SK-N-SH treated with all-trans-retinoic acid at 6 μM for 48 hours (cell line): ENCODE data around the gene EGFLAM.

Experiments used
- ATAC-seq: fragments of 200-7000 bp; cut with Tn5 transposase; 3 replicates; pipeline ENCODE4 v1.9.1; 2020; ENCODE audit warnings: mild to moderate bottlenecking, moderate library complexity
- ARNTL ChIP-seq: fragments of 450-650 bp; formaldehyde crosslinking; IDR thresholded peaks from 2 replicates; pipeline ENCODE4 v1.5.0; 2020; ENCODE audit warnings: low read depth, mild to moderate bottlenecking, moderate library complexity, borderline replicate concordance
- BACH2 ChIP-seq: fragments of 250-450 bp; sonication (Bioruptor Pico); IDR thresholded peaks from 2 replicates; pipeline ENCODE4 v1.9.0; 2021; ENCODE audit warnings: mild to moderate bottlenecking, borderline replicate concordance
- CREB5 ChIP-seq: fragments of 250-450 bp; sonication (Bioruptor Pico); IDR thresholded peaks from 2 replicates; pipeline ENCODE4 v1.5.1; 2020; ENCODE audit warnings: low read depth, mild to moderate bottlenecking, moderate library complexity
- CSDC2 ChIP-seq: fragments of 250-450 bp; sonication (Bioruptor Pico); IDR thresholded peaks from 2 replicates; pipeline ENCODE4 v1.5.0; 2020; ENCODE audit warnings: mild to moderate bottlenecking, moderate library complexity
- ESRRG ChIP-seq: fragments of 250-450 bp; sonication (Bioruptor Pico); IDR thresholded peaks from 2 replicates; pipeline ENCODE4 v1.6.1; 2021; ENCODE audit warnings: mild to moderate bottlenecking
- GLIS3 ChIP-seq: fragments of 250-450 bp; sonication (Bioruptor Pico); IDR thresholded peaks from 2 replicates; pipeline ENCODE4 v1.5.0; 2020; ENCODE audit warnings: mild to moderate bottlenecking, moderate library complexity
- ISL1 ChIP-seq: fragments of 250-450 bp; sonication (Bioruptor Pico); IDR thresholded peaks from 2 replicates; pipeline ENCODE4 v2.1.2; 2022; ENCODE audit warnings: mild to moderate bottlenecking, moderate library complexity
- OSR1 ChIP-seq: fragments of 250-450 bp; sonication (Bioruptor Pico); IDR thresholded peaks from 2 replicates; pipeline ENCODE4 v1.8.0; 2022; ENCODE audit warnings: moderate library complexity, mild to moderate bottlenecking, inconsistent platforms
- PATZ1 ChIP-seq: fragments of 250-450 bp; sonication (Bioruptor Pico); IDR thresholded peaks from 2 replicates; pipeline ENCODE4 v1.8.0; 2020; ENCODE audit warnings: mild to moderate bottlenecking, moderate library complexity, borderline replicate concordance
- POU6F1 ChIP-seq: fragments of 250-450 bp; sonication (Bioruptor Pico); IDR thresholded peaks from 2 replicates; pipeline ENCODE4 v1.8.0; 2021; ENCODE audit warnings: low read depth, mild to moderate bottlenecking, moderate library complexity, borderline replicate concordance
- PPARA ChIP-seq: fragments of 250-450 bp; sonication (Bioruptor Pico); IDR thresholded peaks from 2 replicates; pipeline ENCODE4 v1.5.0; 2020; ENCODE audit warnings: mild to moderate bottlenecking, borderline replicate concordance
- RARB ChIP-seq: fragments of 250-450 bp; sonication (Bioruptor Pico); IDR thresholded peaks from 2 replicates; pipeline ENCODE4 v1.8.0; 2021; ENCODE audit warnings: mild to moderate bottlenecking, moderate library complexity
- SNAI2 ChIP-seq: fragments of 250-450 bp; sonication (Bioruptor Pico); IDR thresholded peaks from 2 replicates; pipeline ENCODE4 v1.5.0; 2020; ENCODE audit warnings: mild to moderate bottlenecking, moderate library complexity
- TCF4 ChIP-seq: fragments of 250-450 bp; sonication (Bioruptor Pico); IDR thresholded peaks from 2 replicates; pipeline ENCODE4 v1.8.0; 2021; ENCODE audit warnings: mild to moderate bottlenecking, moderate library complexity, borderline replicate concordance
- TSHZ2 ChIP-seq: fragments of 250-450 bp; sonication (Bioruptor Pico); IDR thresholded peaks from 2 replicates; pipeline ENCODE4 v1.5.0; 2020; ENCODE audit warnings: mild to moderate bottlenecking, moderate library complexity
- ZC3H10 ChIP-seq: fragments of 250-450 bp; sonication (Bioruptor Pico); IDR thresholded peaks from 2 replicates; pipeline ENCODE4 v1.5.1; 2021; ENCODE audit warnings: mild to moderate bottlenecking, moderate library complexity
- ZFP3 ChIP-seq: fragments of 250-450 bp; sonication (Bioruptor Pico); IDR thresholded peaks from 2 replicates; pipeline ENCODE4 v1.5.0; 2020; ENCODE audit warnings: mild to moderate bottlenecking, moderate library complexity
- ZFP30 ChIP-seq: fragments of 450-650 bp; formaldehyde crosslinking; IDR thresholded peaks from 2 replicates; pipeline ENCODE4 v1.5.0; 2022; ENCODE audit warnings: mild to moderate bottlenecking, moderate library complexity
- ZNF565 ChIP-seq: fragments of 450-650 bp; formaldehyde crosslinking; conservative IDR thresholded peaks from 2 replicates; pipeline ENCODE4 v1.5.0; 2020; ENCODE audit warnings: low read depth, mild to moderate bottlenecking, moderate library complexity
- ZNF70 ChIP-seq: fragments of 450-650 bp; formaldehyde crosslinking; IDR thresholded peaks from 2 replicates; pipeline ENCODE4 v1.5.0; 2020; ENCODE audit warnings: mild to moderate bottlenecking, moderate library complexity
- ZNF8 ChIP-seq: fragments of 450-650 bp; formaldehyde crosslinking; IDR thresholded peaks from 2 replicates; pipeline ENCODE4 v1.5.0; 2020; ENCODE audit warnings: mild to moderate bottlenecking, moderate library complexity

Gene EGFLAM

GRCh38 chr5:38445374-38446028 lies 187.1 kb downstream of the EGFLAM start (continued):
- TF ChIP-seq TSHZ2 (CRISPR knock-in tag), result no peak
- TF ChIP-seq SNAI2, result no peak
- no peak for TF ChIP-seq PPARA (CRISPR knock-in tag)
- TF ChIP-seq ARNTL (CRISPR knock-in tag), result no peak
- TF ChIP-seq ISL1 (CRISPR knock-in tag), result no peak
- TF ChIP-seq BACH2, result no peak

- no peak for ATAC-seq
- no peak for TF ChIP-seq CSDC2 (CRISPR knock-in tag)
- no peak for TF ChIP-seq POU6F1
- no peak for TF ChIP-seq SNAI2
- TF ChIP-seq ESRRG (CRISPR knock-in tag), result no peak
- no peak for TF ChIP-seq ZFP30
- TF ChIP-seq ZNF565, result no peak
- TF ChIP-seq ZFP3 (CRISPR knock-in tag), result no peak
- no peak for TF ChIP-seq PPARA (CRISPR knock-in tag)
- no peak for TF ChIP-seq TSHZ2 (CRISPR knock-in tag)
- no peak for TF ChIP-seq ZC3H10
- TF ChIP-seq BACH2, result no peak
- TF ChIP-seq CREB5 (CRISPR knock-in tag), result no peak
- no peak for TF ChIP-seq ZNF8 (CRISPR knock-in tag)
- no peak for TF ChIP-seq ZNF70
- TF ChIP-seq, all 23 proteins: peak for 0
Measured at GRCh38 chr5:38446029-38446522, 187.7 kb downstream of the EGFLAM start.

- no peak for ATAC-seq
Measured at GRCh38 chr5:38447056-38447455, 188.7 kb downstream of the EGFLAM start.

More at GRCh38 chr5:38447056-38447455, 188.7 kb downstream of the EGFLAM start:
- TF ChIP-seq ISL1 (CRISPR knock-in tag) (no peak), POU6F1 (no peak), TCF4 (CRISPR knock-in tag) (no peak), BACH2 (no peak), ESRRG (CRISPR knock-in tag) (no peak), GLIS3 (CRISPR knock-in tag) (no peak), OSR1 (no peak), RARB (no peak), PATZ1 (CRISPR knock-in tag) (no peak), ZNF70 (no peak), ZFP3 (CRISPR knock-in tag) (no peak), PPARA (CRISPR knock-in tag) (no peak), ZNF8 (CRISPR knock-in tag) (no peak), CSDC2 (CRISPR knock-in tag) (no peak)
